Measurements from ENCODE around the gene TGM6.

TGM6 gene

DNA sequence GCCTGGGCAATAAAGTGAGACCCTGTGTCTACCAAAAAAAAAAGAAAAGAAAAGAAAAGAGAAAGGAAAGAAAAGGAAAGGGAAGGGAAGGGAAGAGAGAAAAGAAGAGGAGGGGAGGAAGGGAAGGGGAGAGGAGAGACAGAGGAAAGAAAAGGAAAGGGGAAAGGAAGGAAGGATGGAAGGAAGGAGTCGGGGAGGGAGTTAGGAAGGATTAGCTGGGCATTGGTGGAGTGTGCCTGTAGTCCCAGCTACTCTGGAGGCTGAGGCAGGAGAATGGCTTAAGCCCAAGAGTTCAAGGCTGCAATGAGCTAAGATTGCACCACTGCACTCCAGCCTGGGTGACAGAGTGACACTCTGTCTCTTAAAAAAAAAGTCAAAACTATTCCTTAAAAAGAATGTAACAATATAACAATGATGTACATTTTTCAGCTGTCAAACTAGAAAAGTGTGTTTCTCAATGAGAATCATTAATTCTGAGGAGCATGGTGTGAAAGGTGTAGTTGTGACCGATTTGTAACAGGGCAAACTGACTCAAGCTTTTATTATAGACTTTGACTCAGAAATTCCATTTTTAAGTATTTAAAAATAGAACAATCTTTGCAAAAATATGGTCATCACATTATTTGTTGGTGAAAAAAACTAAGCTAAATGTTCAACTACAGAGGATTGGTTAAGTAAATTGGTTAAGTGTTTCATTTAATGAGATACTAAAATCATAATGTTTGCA lies 75.2 kb downstream of the TGM6 start:
- H3K9ac ChIP-seq (ENCODE audit: low read depth, low read length): no peak overlapping the region
- H3K4me1 ChIP-seq (ENCODE audit: control insufficient read depth, insufficient read depth, low read length): no peaks in the 10 kb centered on the region
- no peaks in the 10 kb centered on the region for H3K27me3 ChIP-seq (ENCODE audit: control insufficient read depth, insufficient read depth, low read length)
- H3K27ac ChIP-seq (ENCODE audit: low read depth, low read length): no peak overlapping the region
- H3K36me3 ChIP-seq (ENCODE audit: control insufficient read depth, insufficient read depth, low read length): peaks cover 22% of the 10 kb centered on the region
- H3K9me3 ChIP-seq (ENCODE audit: control insufficient read depth, insufficient read depth, low read length): no peaks in the 10 kb centered on the region
- H3K4me3 ChIP-seq (ENCODE audit: low read depth, low read length): no peak overlapping the region

- H3K4me1 ChIP-seq (ENCODE audit: control insufficient read depth, insufficient read depth, low read length): no peaks in the 10 kb centered on the region
- peaks cover 53% of the 10 kb centered on the region for H3K36me3 ChIP-seq (ENCODE audit: control insufficient read depth, insufficient read depth, low read length)
Observed at GRCh38 chr20:2458919-2459499, 78.3 kb downstream of the TGM6 start.

DNA sequence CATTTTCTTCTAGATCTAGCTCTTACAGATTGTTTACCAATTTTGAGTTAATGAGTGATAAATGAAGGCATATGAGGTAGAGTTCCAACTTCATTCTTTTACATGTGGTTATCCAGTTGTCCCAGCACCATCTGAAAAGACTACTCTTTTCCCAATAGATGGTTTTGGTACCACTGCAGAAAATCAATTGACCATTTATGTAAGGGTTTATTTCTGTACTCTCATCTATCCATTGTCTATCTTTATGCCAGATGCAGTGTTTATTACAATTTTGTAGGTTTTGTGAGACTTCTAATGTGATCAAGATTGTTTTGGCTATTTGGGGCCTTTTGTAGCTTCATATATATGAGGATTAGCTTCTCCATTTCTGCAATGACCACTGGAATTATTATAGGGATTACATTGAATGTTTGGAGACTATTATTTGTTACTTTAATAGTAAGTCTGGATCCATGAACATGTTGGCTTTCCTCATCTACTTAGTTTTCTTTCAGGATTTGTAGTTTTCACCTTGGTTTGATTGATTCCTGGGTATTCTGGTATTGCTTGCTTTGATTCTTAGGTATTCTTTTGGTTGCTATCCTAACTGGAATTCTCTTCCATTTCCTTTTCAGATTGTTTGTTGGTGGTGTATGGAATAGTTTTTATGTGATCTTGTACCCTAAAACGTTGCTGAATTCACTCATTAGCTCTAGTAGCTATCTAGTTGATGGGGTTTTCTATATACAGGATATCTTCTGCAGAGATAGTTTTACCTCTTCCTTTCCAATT lies 79.5 kb downstream of the TGM6 start:
- Histone ChIP-seq H3K9ac (ENCODE audit: low read depth, low read length) (no peak overlapping the region), H3K9me3 (ENCODE audit: control insufficient read depth, insufficient read depth, low read length) (no peaks in the 10 kb centered on the region), H3K27ac (ENCODE audit: low read depth, low read length) (no peak overlapping the region), H3K27me3 (ENCODE audit: control insufficient read depth, insufficient read depth, low read length) (no peaks in the 10 kb centered on the region), H3K36me3 (ENCODE audit: control insufficient read depth, insufficient read depth, low read length) (peaks cover 65% of the 10 kb centered on the region), H3K4me1 (ENCODE audit: control insufficient read depth, insufficient read depth, low read length) (no peaks in the 10 kb centered on the region), H3K4me3 (ENCODE audit: low read depth, low read length) (no peak overlapping the region)

More at GRCh38 chr20:2458919-2459499, 78.3 kb downstream of the TGM6 start:
- no peak overlapping the region for H3K4me3 ChIP-seq (ENCODE audit: low read depth, low read length)
- no peaks in the 10 kb centered on the region for H3K9me3 ChIP-seq (ENCODE audit: control insufficient read depth, insufficient read depth, low read length)
- H3K27ac ChIP-seq (ENCODE audit: low read depth, low read length): no peak overlapping the region
- H3K9ac ChIP-seq (ENCODE audit: low read depth, low read length): no peak overlapping the region
- no peaks in the 10 kb centered on the region for H3K27me3 ChIP-seq (ENCODE audit: control insufficient read depth, insufficient read depth, low read length)

- Histone ChIP-seq H3K27me3 (ENCODE audit: control insufficient read depth, insufficient read depth, low read length) (no peaks in the 10 kb centered on the region), H3K36me3 (ENCODE audit: control insufficient read depth, insufficient read depth, low read length) (peaks cover 72% of the 10 kb centered on the region), H3K9me3 (ENCODE audit: control insufficient read depth, insufficient read depth, low read length) (no peaks in the 10 kb centered on the region), H3K9ac (ENCODE audit: low read depth, low read length) (no peak overlapping the region), H3K4me3 (ENCODE audit: low read depth, low read length) (no peak overlapping the region), H3K4me1 (ENCODE audit: control insufficient read depth, insufficient read depth, low read length) (no peaks in the 10 kb centered on the region), H3K27ac (ENCODE audit: low read depth, low read length) (no peak overlapping the region)
Observed at GRCh38 chr20:2460752-2461424, 80.2 kb downstream of the TGM6 start.

GRCh38 chr20:2462484-2462883 lies 81.8 kb downstream of the TGM6 start:
- Histone ChIP-seq H3K36me3 (ENCODE audit: control insufficient read depth, insufficient read depth, low read length) (peaks cover 88% of the 10 kb centered on the region), H3K4me3 (ENCODE audit: low read depth, low read length) (no peak overlapping the region), H3K27ac (ENCODE audit: low read depth, low read length) (no peak overlapping the region), H3K4me1 (ENCODE audit: control insufficient read depth, insufficient read depth, low read length) (no peaks in the 10 kb centered on the region), H3K9ac (ENCODE audit: low read depth, low read length) (no peak overlapping the region), H3K27me3 (ENCODE audit: control insufficient read depth, insufficient read depth, low read length) (no peaks in the 10 kb centered on the region), H3K9me3 (ENCODE audit: control insufficient read depth, insufficient read depth, low read length) (no peaks in the 10 kb centered on the region)

DNA sequence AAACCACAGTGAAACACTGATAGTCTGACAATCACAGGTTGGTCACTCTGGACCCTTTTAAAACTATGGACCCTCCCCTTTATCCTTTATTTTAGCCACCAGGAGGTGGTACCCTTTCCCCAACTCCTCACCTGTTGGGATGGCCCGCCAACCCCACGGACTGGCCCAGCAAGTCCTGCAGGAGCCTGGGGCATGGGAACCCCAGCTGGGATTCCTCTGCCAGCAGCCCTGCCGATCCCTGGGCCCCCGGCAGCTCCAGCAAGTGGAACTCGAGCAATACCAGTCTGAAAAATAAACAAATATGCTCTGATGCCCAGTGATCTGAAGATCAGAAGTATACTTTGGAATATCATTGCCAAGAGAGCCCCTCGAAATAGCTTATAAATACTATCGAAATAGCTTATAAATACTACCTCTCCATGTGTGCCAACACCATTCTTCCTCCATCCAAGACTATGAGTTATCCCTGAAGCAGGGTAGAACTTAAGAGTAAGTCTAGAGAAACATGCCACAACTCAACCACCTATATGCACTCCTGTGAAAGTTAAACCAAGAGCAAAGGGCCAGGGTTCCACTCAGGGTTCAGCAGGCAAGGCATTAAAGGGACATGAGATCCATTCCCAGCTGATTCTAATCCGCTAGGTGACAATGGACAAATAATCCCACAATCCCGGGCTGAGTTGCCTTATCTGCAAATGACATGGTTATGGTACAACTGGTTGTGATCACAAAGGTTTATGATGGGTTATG lies 83.1 kb downstream of the TGM6 start:
- peaks cover 99% of the 10 kb centered on the region for H3K36me3 ChIP-seq (ENCODE audit: control insufficient read depth, insufficient read depth, low read length)
- no peak overlapping the region for H3K9ac ChIP-seq (ENCODE audit: low read depth, low read length)
- no peak overlapping the region for H3K27ac ChIP-seq (ENCODE audit: low read depth, low read length)
- peaks cover 3% of the 10 kb centered on the region; the same call in 1 of the 2 replicates for H3K4me1 ChIP-seq (ENCODE audit: control insufficient read depth, insufficient read depth, low read length)
- H3K9me3 ChIP-seq (ENCODE audit: control insufficient read depth, insufficient read depth, low read length): no peaks in the 10 kb centered on the region
- no peaks in the 10 kb centered on the region for H3K27me3 ChIP-seq (ENCODE audit: control insufficient read depth, insufficient read depth, low read length)
- no peak overlapping the region for H3K4me3 ChIP-seq (ENCODE audit: low read depth, low read length)

GRCh38 chr20:2465100-2465499 lies 84.4 kb downstream of the TGM6 start:
- H3K9ac ChIP-seq (ENCODE audit: low read depth, low read length): no peak overlapping the region
- H3K27ac ChIP-seq (ENCODE audit: low read depth, low read length): no peak overlapping the region
- H3K9me3 ChIP-seq (ENCODE audit: control insufficient read depth, insufficient read depth, low read length): no peaks in the 10 kb centered on the region
- peaks cover 91% of the 10 kb centered on the region for H3K36me3 ChIP-seq (ENCODE audit: control insufficient read depth, insufficient read depth, low read length)
- H3K4me1 ChIP-seq (ENCODE audit: control insufficient read depth, insufficient read depth, low read length): peaks cover 7% of the 10 kb centered on the region; the same call in 1 of the 2 replicates
- H3K4me3 ChIP-seq (ENCODE audit: low read depth, low read length): no peak overlapping the region
- H3K27me3 ChIP-seq (ENCODE audit: control insufficient read depth, insufficient read depth, low read length): no peaks in the 10 kb centered on the region

- peaks cover 11% of the 10 kb centered on the region; the same call in 1 of the 2 replicates for H3K4me1 ChIP-seq (ENCODE audit: control insufficient read depth, insufficient read depth, low read length)
- H3K9ac ChIP-seq (ENCODE audit: low read depth, low read length): no peak overlapping the region
Observed at GRCh38 chr20:2467412-2467811, 86.7 kb downstream of the TGM6 start.

GRCh38 chr20:2468581-2469407 lies 88.1 kb downstream of the TGM6 start:
- Histone ChIP-seq H3K27ac (ENCODE audit: low read depth, low read length) (no peak overlapping the region), H3K9ac (ENCODE audit: low read depth, low read length) (peak overlapping the region; percentile 100), H3K9me3 (ENCODE audit: control insufficient read depth, insufficient read depth, low read length) (no peaks in the 10 kb centered on the region), H3K4me3 (ENCODE audit: low read depth, low read length) (peak overlapping the region; percentile 98), H3K27me3 (ENCODE audit: control insufficient read depth, insufficient read depth, low read length) (no peaks in the 10 kb centered on the region), H3K4me1 (ENCODE audit: control insufficient read depth, insufficient read depth, low read length) (peaks cover 11% of the 10 kb centered on the region; the same call in 1 of the 2 replicates), H3K36me3 (ENCODE audit: control insufficient read depth, insufficient read depth, low read length) (peaks cover 54% of the 10 kb centered on the region)

More at GRCh38 chr20:2467412-2467811, 86.7 kb downstream of the TGM6 start:
- H3K27me3 ChIP-seq (ENCODE audit: control insufficient read depth, insufficient read depth, low read length): no peaks in the 10 kb centered on the region
- no peak overlapping the region for H3K4me3 ChIP-seq (ENCODE audit: low read depth, low read length)
- no peak overlapping the region for H3K27ac ChIP-seq (ENCODE audit: low read depth, low read length)
- H3K36me3 ChIP-seq (ENCODE audit: control insufficient read depth, insufficient read depth, low read length): peaks cover 68% of the 10 kb centered on the region
- no peaks in the 10 kb centered on the region for H3K9me3 ChIP-seq (ENCODE audit: control insufficient read depth, insufficient read depth, low read length)
